T-helper 2 cell treated with Interferon-gamma antibody and Interleukin-4, amounts not matched to agents 5 μg/mL and 100 μg/mL, for 36 hours (primary cell): ENCODE data around the gene PACSIN1.

Experiments used
- DNase-seq: peaks from one replicate; pipeline ENCODE4 v3.0.0; 2021; ENCODE audit warnings: low spot score
- H3K27ac Mint-ChIP-seq: one replicate; pipeline ENCODE4 v1.8.0; 2021; ENCODE audit warnings: mild to moderate bottlenecking, mixed read lengths
- H3K27me3 Mint-ChIP-seq: one replicate; pipeline ENCODE4 v1.8.0; 2021; ENCODE audit warnings: low read depth, mixed read lengths
- H3K36me3 Mint-ChIP-seq: one replicate; pipeline ENCODE4 v1.8.0; 2021; ENCODE audit warnings: low read depth, mixed read lengths
- H3K4me1 Mint-ChIP-seq: one replicate; pipeline ENCODE4 v1.8.0; 2021; ENCODE audit warnings: low read depth, mixed read lengths
- H3K4me3 Mint-ChIP-seq: one replicate; pipeline ENCODE4 v1.8.0; 2022; ENCODE audit warnings: mild to moderate bottlenecking, moderate library complexity, mixed read lengths
- H3K9me3 Mint-ChIP-seq: one replicate; pipeline ENCODE4 v1.8.0; 2021; ENCODE audit warnings: mixed read lengths

The PACSIN1 gene

GRCh38 chr6:34563513-34563870, 97.6 kb downstream of the PACSIN1 start:
- H3K27me3 Mint-ChIP-seq: no peaks in the 10 kb centered on the region
- no peaks in the 10 kb centered on the region for H3K36me3 Mint-ChIP-seq
- DNase-seq: no peak
- H3K4me3 Mint-ChIP-seq: no peak overlapping the region
- no peaks in the 10 kb centered on the region for H3K9me3 Mint-ChIP-seq
- H3K4me1 Mint-ChIP-seq: no peaks in the 10 kb centered on the region
- H3K27ac Mint-ChIP-seq: no peak overlapping the region

- Mint-ChIP-seq H3K9me3 (no peaks in the 10 kb centered on the region), H3K27ac (no peak overlapping the region), H3K36me3 (no peaks in the 10 kb centered on the region), H3K4me1 (no peaks in the 10 kb centered on the region), H3K27me3 (no peaks in the 10 kb centered on the region), H3K4me3 (no peak overlapping the region)
- DNase-seq: no peak
These were observed 98.3 kb downstream of the PACSIN1 start for GRCh38 chr6:34564181-34564580.

- no peaks in the 10 kb centered on the region for H3K27me3 Mint-ChIP-seq
- H3K9me3 Mint-ChIP-seq: no peaks in the 10 kb centered on the region
- H3K4me1 Mint-ChIP-seq: no peaks in the 10 kb centered on the region
- no peak overlapping the region for H3K4me3 Mint-ChIP-seq
- no peak overlapping the region for H3K27ac Mint-ChIP-seq
- no peak for DNase-seq
- no peaks in the 10 kb centered on the region for H3K36me3 Mint-ChIP-seq
These were observed 99.9 kb downstream of the PACSIN1 start for GRCh38 chr6:34565722-34566137.

- Mint-ChIP-seq H3K4me1 (no peaks in the 10 kb centered on the region), H3K9me3 (no peaks in the 10 kb centered on the region), H3K27ac (no peak overlapping the region), H3K36me3 (no peaks in the 10 kb centered on the region), H3K27me3 (no peaks in the 10 kb centered on the region), H3K4me3 (no peak overlapping the region)
- no peak for DNase-seq
These were observed 101.1 kb downstream of the PACSIN1 start for GRCh38 chr6:34566830-34567546.

- H3K4me3 Mint-ChIP-seq: no peak overlapping the region
These were observed 102.7 kb downstream of the PACSIN1 start for GRCh38 chr6:34568341-34569201.

GRCh38 chr6:34569361-34569973, 103.6 kb downstream of the PACSIN1 start:
- H3K4me1 Mint-ChIP-seq: no peaks in the 10 kb centered on the region
- no peaks in the 10 kb centered on the region for H3K9me3 Mint-ChIP-seq
- H3K27me3 Mint-ChIP-seq: no peaks in the 10 kb centered on the region
- no peak overlapping the region for H3K4me3 Mint-ChIP-seq
- no peak for DNase-seq
- H3K36me3 Mint-ChIP-seq: no peaks in the 10 kb centered on the region
- no peak overlapping the region for H3K27ac Mint-ChIP-seq

More at GRCh38 chr6:34568341-34569201, 102.7 kb downstream of the PACSIN1 start:
- no peaks in the 10 kb centered on the region for H3K36me3 Mint-ChIP-seq
- no peak for DNase-seq
- H3K4me1 Mint-ChIP-seq: no peaks in the 10 kb centered on the region
- no peaks in the 10 kb centered on the region for H3K9me3 Mint-ChIP-seq
- no peak overlapping the region for H3K27ac Mint-ChIP-seq
- no peaks in the 10 kb centered on the region for H3K27me3 Mint-ChIP-seq

- no peaks in the 10 kb centered on the region for H3K27me3 Mint-ChIP-seq
- no peak overlapping the region for H3K4me3 Mint-ChIP-seq
- H3K27ac Mint-ChIP-seq: no peak overlapping the region
- H3K36me3 Mint-ChIP-seq: no peaks in the 10 kb centered on the region
- no peaks in the 10 kb centered on the region for H3K9me3 Mint-ChIP-seq
- no peak for DNase-seq
- no peaks in the 10 kb centered on the region for H3K4me1 Mint-ChIP-seq
These were observed 104.4 kb downstream of the PACSIN1 start for GRCh38 chr6:34570066-34570833.

GRCh38 chr6:34571388-34571787, 105.5 kb downstream of the PACSIN1 start:
- DNase-seq: no peak
- Mint-ChIP-seq H3K36me3 (no peaks in the 10 kb centered on the region), H3K9me3 (no peaks in the 10 kb centered on the region), H3K27ac (no peak overlapping the region), H3K4me1 (no peaks in the 10 kb centered on the region), H3K4me3 (no peak overlapping the region), H3K27me3 (no peaks in the 10 kb centered on the region)

GRCh38 chr6:34572021-34572420, 106.1 kb downstream of the PACSIN1 start:
- DNase-seq: no peak
- H3K36me3 Mint-ChIP-seq: no peaks in the 10 kb centered on the region
- H3K4me1 Mint-ChIP-seq: no peaks in the 10 kb centered on the region
- no peaks in the 10 kb centered on the region for H3K27me3 Mint-ChIP-seq
- no peaks in the 10 kb centered on the region for H3K9me3 Mint-ChIP-seq
- H3K27ac Mint-ChIP-seq: no peak overlapping the region
- no peak overlapping the region for H3K4me3 Mint-ChIP-seq

GRCh38 chr6:34572585-34572984, 106.7 kb downstream of the PACSIN1 start:
- Mint-ChIP-seq H3K27ac (no peak overlapping the region), H3K4me3 (no peak overlapping the region)

GRCh38 chr6:34573567-34574183, 107.8 kb downstream of the PACSIN1 start:
- Mint-ChIP-seq H3K36me3 (no peaks in the 10 kb centered on the region), H3K9me3 (no peaks in the 10 kb centered on the region), H3K27ac (no peak overlapping the region), H3K27me3 (no peaks in the 10 kb centered on the region), H3K4me1 (no peaks in the 10 kb centered on the region), H3K4me3 (no peak overlapping the region)
- DNase-seq: no peak

More at GRCh38 chr6:34572585-34572984, 106.7 kb downstream of the PACSIN1 start:
- Mint-ChIP-seq H3K36me3 (no peaks in the 10 kb centered on the region), H3K9me3 (no peaks in the 10 kb centered on the region), H3K4me1 (no peaks in the 10 kb centered on the region), H3K27me3 (no peaks in the 10 kb centered on the region)
- DNase-seq: no peak

- H3K27me3 Mint-ChIP-seq: no peaks in the 10 kb centered on the region
- H3K36me3 Mint-ChIP-seq: no peaks in the 10 kb centered on the region
- H3K4me1 Mint-ChIP-seq: no peaks in the 10 kb centered on the region
- no peaks in the 10 kb centered on the region for H3K9me3 Mint-ChIP-seq
- no peak overlapping the region for H3K27ac Mint-ChIP-seq
- DNase-seq: no peak
- H3K4me3 Mint-ChIP-seq: no peak overlapping the region
These were observed 108.9 kb downstream of the PACSIN1 start for GRCh38 chr6:34574647-34575293.

GRCh38 chr6:34575326-34575725, 109.5 kb downstream of the PACSIN1 start:
- no peaks in the 10 kb centered on the region for H3K36me3 Mint-ChIP-seq
- no peaks in the 10 kb centered on the region for H3K4me1 Mint-ChIP-seq
- no peaks in the 10 kb centered on the region for H3K27me3 Mint-ChIP-seq
- H3K9me3 Mint-ChIP-seq: no peaks in the 10 kb centered on the region
- DNase-seq: no peak
- no peak overlapping the region for H3K27ac Mint-ChIP-seq
- no peak overlapping the region for H3K4me3 Mint-ChIP-seq
